Measurements from ENCODE around the gene TBC1D22A. TPM values are rescaled to one million over a fixed set of nuclear protein-coding genes. Genes with fewer than 3 reads are reported as not detected.

TBC1D22A gene
- total and polyA plus RNA-seq, 10 of the 15 experiments (the other 5 are each of a cell fraction or from before 2014, with no cell fraction given): 0.63 to 44.7 (median 27.4) TPM

DNA sequence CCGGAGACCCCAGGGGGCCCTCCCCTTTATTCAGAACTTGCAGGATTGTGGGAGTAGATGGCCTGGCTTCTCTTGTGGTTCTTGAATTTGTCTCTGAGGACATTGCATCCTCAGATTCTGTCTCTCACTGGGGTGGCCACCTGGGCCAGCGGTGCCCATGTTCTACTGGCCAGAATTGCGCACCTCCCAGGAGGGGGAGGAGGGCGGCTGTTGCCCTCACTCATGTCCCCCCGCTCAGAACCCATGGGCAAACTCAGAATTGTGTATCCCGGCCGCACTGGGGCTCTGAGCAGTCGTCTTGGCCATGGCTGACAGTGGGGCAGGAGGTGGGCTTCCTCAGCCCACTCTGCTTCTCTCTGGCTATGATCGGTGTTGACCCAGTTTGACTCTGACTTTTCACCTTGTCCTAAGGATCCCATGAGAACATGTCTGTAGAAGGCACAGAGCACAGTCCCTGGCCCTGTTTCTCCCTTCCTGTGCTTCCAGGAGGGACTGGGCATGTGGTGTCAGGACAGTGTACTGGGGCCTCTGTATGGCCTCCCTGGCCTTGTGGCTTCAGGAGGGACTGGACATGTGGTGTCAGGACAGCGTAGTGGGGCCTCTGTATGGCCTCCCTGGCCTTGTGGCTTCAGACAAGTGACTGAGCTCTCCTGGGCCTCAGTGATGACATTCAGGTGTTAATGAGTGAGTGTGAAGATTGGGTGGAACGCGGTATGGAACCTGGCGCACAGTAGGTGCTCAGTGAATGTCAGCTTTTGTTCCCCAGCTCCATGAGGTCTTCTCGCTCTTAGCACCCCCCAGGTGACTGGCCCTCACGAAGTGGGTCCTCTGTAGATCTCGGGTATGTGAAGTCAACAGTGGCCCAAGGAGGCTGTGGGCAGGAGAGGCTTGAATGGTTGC lies 99.3 kb downstream of the TBC1D22A start:
- H3K4me1 ChIP-seq (ENCODE audit: control insufficient read depth, insufficient read depth, low read length): no peaks in the 10 kb centered on the region; the same call in 1 of the 2 replicates
- in situ Hi-C loops (cut with MboI): no loop called here
- H3K9ac ChIP-seq (ENCODE audit: control insufficient read depth, insufficient read depth, low read length): no peak overlapping the region
- H3K27ac ChIP-seq (ENCODE audit: control insufficient read depth, insufficient read depth): no peak overlapping the region
- H3K4me2 ChIP-seq (ENCODE audit: control insufficient read depth, insufficient read depth): no peak overlapping the region
- BruUV-seq (replicated peaks): no TSS peak
- no peaks in the 10 kb centered on the region; the same call in 2 of the 3 replicates for H3K9me3 ChIP-seq (replicated peaks; ENCODE audit: control insufficient read depth, insufficient read depth, low read length)
- FAIRE-seq (no peak), ATAC-seq (peak; percentile 30), DNase-seq (ENCODE audit: low read depth, low spot score) (no peak)
- ChIA-PET POLR2A (no interaction called here), CTCF (no interaction called here), SMC1A (ENCODE audit: uncharacterized antibody, unreplicated experiment) (no interaction called here), RAD21 (ENCODE audit: unreplicated experiment) (no interaction called here)
- no peaks in the 10 kb centered on the region for H4K20me1 ChIP-seq (ENCODE audit: control insufficient read depth, insufficient read depth)
- H3K27me3 ChIP-seq (replicated peaks in 1 of 2; ENCODE audit: control insufficient read depth in 2 of 2, insufficient read depth in 2 of 2, low read length in 1 of 2): no peaks in the 10 kb centered on the region
- WGBS (ENCODE audit: insufficient coverage, insufficient replicate concordance, low lambda C conversion rate, missing lambda C conversion rate): 87% methylated on average over 16 of the region's 16 CpGs
- TF ChIP-seq TARDBP (IDR thresholded peaks at IDR 0.05; ENCODE audit: borderline replicate concordance): no peak
- no peak for TF ChIP-seq FOXK2 (IDR thresholded peaks at IDR 0.05)
- TF ChIP-seq PAX5 (IDR thresholded peaks at IDR 0.05; ENCODE audit: borderline replicate concordance, low read depth, low read length): no peak
- TF ChIP-seq, protein P1, sequence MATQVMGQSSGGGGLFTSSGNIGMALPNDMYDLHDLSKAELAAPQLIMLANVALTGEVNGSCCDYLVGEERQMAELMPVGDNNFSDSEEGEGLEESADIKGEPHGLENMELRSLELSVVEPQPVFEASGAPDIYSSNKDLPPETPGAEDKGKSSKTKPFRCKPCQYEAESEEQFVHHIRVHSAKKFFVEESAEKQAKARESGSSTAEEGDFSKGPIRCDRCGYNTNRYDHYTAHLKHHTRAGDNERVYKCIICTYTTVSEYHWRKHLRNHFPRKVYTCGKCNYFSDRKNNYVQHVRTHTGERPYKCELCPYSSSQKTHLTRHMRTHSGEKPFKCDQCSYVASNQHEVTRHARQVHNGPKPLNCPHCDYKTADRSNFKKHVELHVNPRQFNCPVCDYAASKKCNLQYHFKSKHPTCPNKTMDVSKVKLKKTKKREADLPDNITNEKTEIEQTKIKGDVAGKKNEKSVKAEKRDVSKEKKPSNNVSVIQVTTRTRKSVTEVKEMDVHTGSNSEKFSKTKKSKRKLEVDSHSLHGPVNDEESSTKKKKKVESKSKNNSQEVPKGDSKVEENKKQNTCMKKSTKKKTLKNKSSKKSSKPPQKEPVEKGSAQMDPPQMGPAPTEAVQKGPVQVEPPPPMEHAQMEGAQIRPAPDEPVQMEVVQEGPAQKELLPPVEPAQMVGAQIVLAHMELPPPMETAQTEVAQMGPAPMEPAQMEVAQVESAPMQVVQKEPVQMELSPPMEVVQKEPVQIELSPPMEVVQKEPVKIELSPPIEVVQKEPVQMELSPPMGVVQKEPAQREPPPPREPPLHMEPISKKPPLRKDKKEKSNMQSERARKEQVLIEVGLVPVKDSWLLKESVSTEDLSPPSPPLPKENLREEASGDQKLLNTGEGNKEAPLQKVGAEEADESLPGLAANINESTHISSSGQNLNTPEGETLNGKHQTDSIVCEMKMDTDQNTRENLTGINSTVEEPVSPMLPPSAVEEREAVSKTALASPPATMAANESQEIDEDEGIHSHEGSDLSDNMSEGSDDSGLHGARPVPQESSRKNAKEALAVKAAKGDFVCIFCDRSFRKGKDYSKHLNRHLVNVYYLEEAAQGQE (IDR thresholded peaks at IDR 0.05; ENCODE audit: low read depth, low read length): no peak
- TF ChIP-seq ZNF622 (IDR thresholded peaks at IDR 0.05): no peak
- no peak for TF ChIP-seq SIN3A (IDR thresholded peaks at IDR 0.05; ENCODE audit: low read depth, low read length)
- TF ChIP-seq RFX5 (IDR thresholded peaks at IDR 0.05; ENCODE audit: low read depth, low read length): no peak
- no peak for TF ChIP-seq KAT2A (conservative IDR thresholded peaks at IDR 0.05; ENCODE audit: control insufficient read depth, low read depth, low read length)
- no peak for TF ChIP-seq NR2C2 (IDR thresholded peaks at IDR 0.05; ENCODE audit: borderline replicate concordance, control insufficient read depth, insufficient read length, low read depth)
- TF ChIP-seq, protein P2, sequence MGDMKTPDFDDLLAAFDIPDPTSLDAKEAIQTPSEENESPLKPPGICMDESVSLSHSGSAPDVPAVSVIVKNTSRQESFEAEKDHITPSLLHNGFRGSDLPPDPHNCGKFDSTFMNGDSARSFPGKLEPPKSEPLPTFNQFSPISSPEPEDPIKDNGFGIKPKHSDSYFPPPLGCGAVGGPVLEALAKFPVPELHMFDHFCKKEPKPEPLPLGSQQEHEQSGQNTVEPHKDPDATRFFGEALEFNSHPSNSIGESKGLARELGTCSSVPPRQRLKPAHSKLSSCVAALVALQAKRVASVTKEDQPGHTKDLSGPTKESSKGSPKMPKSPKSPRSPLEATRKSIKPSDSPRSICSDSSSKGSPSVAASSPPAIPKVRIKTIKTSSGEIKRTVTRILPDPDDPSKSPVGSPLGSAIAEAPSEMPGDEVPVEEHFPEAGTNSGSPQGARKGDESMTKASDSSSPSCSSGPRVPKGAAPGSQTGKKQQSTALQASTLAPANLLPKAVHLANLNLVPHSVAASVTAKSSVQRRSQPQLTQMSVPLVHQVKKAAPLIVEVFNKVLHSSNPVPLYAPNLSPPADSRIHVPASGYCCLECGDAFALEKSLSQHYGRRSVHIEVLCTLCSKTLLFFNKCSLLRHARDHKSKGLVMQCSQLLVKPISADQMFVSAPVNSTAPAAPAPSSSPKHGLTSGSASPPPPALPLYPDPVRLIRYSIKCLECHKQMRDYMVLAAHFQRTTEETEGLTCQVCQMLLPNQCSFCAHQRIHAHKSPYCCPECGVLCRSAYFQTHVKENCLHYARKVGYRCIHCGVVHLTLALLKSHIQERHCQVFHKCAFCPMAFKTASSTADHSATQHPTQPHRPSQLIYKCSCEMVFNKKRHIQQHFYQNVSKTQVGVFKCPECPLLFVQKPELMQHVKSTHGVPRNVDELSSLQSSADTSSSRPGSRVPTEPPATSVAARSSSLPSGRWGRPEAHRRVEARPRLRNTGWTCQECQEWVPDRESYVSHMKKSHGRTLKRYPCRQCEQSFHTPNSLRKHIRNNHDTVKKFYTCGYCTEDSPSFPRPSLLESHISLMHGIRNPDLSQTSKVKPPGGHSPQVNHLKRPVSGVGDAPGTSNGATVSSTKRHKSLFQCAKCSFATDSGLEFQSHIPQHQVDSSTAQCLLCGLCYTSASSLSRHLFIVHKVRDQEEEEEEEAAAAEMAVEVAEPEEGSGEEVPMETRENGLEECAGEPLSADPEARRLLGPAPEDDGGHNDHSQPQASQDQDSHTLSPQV (IDR thresholded peaks at IDR 0.05): no peak
- TF ChIP-seq, protein P3, sequence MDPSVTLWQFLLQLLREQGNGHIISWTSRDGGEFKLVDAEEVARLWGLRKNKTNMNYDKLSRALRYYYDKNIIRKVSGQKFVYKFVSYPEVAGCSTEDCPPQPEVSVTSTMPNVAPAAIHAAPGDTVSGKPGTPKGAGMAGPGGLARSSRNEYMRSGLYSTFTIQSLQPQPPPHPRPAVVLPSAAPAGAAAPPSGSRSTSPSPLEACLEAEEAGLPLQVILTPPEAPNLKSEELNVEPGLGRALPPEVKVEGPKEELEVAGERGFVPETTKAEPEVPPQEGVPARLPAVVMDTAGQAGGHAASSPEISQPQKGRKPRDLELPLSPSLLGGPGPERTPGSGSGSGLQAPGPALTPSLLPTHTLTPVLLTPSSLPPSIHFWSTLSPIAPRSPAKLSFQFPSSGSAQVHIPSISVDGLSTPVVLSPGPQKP (IDR thresholded peaks at IDR 0.05; ENCODE audit: low read depth, low read length): no peak
- no peak for TF ChIP-seq RCOR1 (conservative IDR thresholded peaks at IDR 0.05; ENCODE audit: low read depth, low read length)
- TF ChIP-seq TCF12 (IDR thresholded peaks at IDR 0.05; ENCODE audit: low read depth, low read length): no peak
- H3K36me3 ChIP-seq (ENCODE audit: control insufficient read depth in 2 of 2, insufficient read depth in 2 of 2, low read length in 1 of 2): peaks cover 6 to 7% of the 10 kb centered on the region in 2 experiments; a peak in 3 of 4 replicates
- no peaks in the 10 kb centered on the region; the same call in none of the 2 replicates for H3K79me2 ChIP-seq (ENCODE audit: control insufficient read depth, insufficient read depth, low read length)
- no peak overlapping the region for H3K4me3 ChIP-seq
- no peak overlapping the region for H2AFZ ChIP-seq (ENCODE audit: control insufficient read depth, low read depth, low read length)
- intact Hi-C loops (cut with micrococcal nuclease; ENCODE audit: unreplicated experiment): no loop called here

Measured in GM12878 (cell line).